ENCODE measurements around the gene SCN4B.

SCN4B gene

GRCh38 chr11:118172356-118172755 is 19.7 kb upstream of the SCN4B start:
- Histone ChIP-seq H3K27me3 (ENCODE audit: control insufficient read depth in 2 of 2, insufficient read depth in 2 of 2, low read length in 2 of 2) (peaks cover 13% of the 10 kb centered on the region in 2 donors), H3K36me3 (ENCODE audit: control insufficient read depth in 2 of 2, insufficient read depth in 2 of 2, low read length in 2 of 2) (no peaks in the 10 kb centered on the region), H3K9ac (ENCODE audit: low read depth in 1 of 2, low read length in 2 of 2) (no peak overlapping the region), H3K4me3 (ENCODE audit: low read length in 2 of 2) (no peak overlapping the region), H3K9me3 (ENCODE audit: control insufficient read depth in 2 of 2, low read length in 2 of 2) (no peaks in the 10 kb centered on the region), H3K4me1 (ENCODE audit: control insufficient read depth in 2 of 2, insufficient read depth in 2 of 2, low read length in 2 of 2) (peaks cover 2 to 11% of the 10 kb centered on the region in 2 donors), H3K27ac (ENCODE audit: low read depth in 2 of 2, low read length in 2 of 2) (no peak overlapping the region)

GRCh38 chr11:118171269-118172062 is 18.8 kb upstream of the SCN4B start:
- H3K4me1 ChIP-seq (ENCODE audit: control insufficient read depth in 2 of 2, insufficient read depth in 2 of 2, low read length in 2 of 2) = peaks cover 2 to 11% of the 10 kb centered on the region in 2 donors
- peaks cover 13% of the 10 kb centered on the region in 2 donors for H3K27me3 ChIP-seq (ENCODE audit: control insufficient read depth in 2 of 2, insufficient read depth in 2 of 2, low read length in 2 of 2)
- no peaks in the 10 kb centered on the region for H3K36me3 ChIP-seq (ENCODE audit: control insufficient read depth in 2 of 2, insufficient read depth in 2 of 2, low read length in 2 of 2)
- H3K27ac ChIP-seq (ENCODE audit: low read depth in 2 of 2, low read length in 2 of 2) = no peak overlapping the region
- H3K9me3 ChIP-seq (ENCODE audit: control insufficient read depth in 2 of 2, low read length in 2 of 2) = no peaks in the 10 kb centered on the region
- H3K4me3 ChIP-seq (ENCODE audit: low read length in 2 of 2) = no peak overlapping the region
- H3K9ac ChIP-seq (ENCODE audit: low read depth in 1 of 2, low read length in 2 of 2) = no peak overlapping the region

- H3K4me3 ChIP-seq (ENCODE audit: low read length in 2 of 2) = no peak overlapping the region
- H3K9me3 ChIP-seq (ENCODE audit: control insufficient read depth in 2 of 2, low read length in 2 of 2) = no peaks in the 10 kb centered on the region
- peaks cover 2 to 11% of the 10 kb centered on the region in 2 donors for H3K4me1 ChIP-seq (ENCODE audit: control insufficient read depth in 2 of 2, insufficient read depth in 2 of 2, low read length in 2 of 2)
- H3K27me3 ChIP-seq (ENCODE audit: control insufficient read depth in 2 of 2, insufficient read depth in 2 of 2, low read length in 2 of 2) = peaks cover 10 to 13% of the 10 kb centered on the region in 2 donors
- H3K27ac ChIP-seq (ENCODE audit: low read depth in 2 of 2, low read length in 2 of 2) = no peak overlapping the region
- no peak overlapping the region for H3K9ac ChIP-seq (ENCODE audit: low read depth in 1 of 2, low read length in 2 of 2)
- H3K36me3 ChIP-seq (ENCODE audit: control insufficient read depth in 2 of 2, insufficient read depth in 2 of 2, low read length in 2 of 2) = no peaks in the 10 kb centered on the region
Observed at GRCh38 chr11:118170882-118171268, 18.3 kb upstream of the SCN4B start.

- Histone ChIP-seq H3K9me3 (ENCODE audit: control insufficient read depth in 2 of 2, low read length in 2 of 2) (no peaks in the 10 kb centered on the region), H3K27me3 (ENCODE audit: control insufficient read depth in 2 of 2, insufficient read depth in 2 of 2, low read length in 2 of 2) (peaks cover 10 to 13% of the 10 kb centered on the region in 2 donors), H3K36me3 (ENCODE audit: control insufficient read depth in 2 of 2, insufficient read depth in 2 of 2, low read length in 2 of 2) (no peaks in the 10 kb centered on the region), H3K9ac (ENCODE audit: low read depth in 1 of 2, low read length in 2 of 2) (no peak overlapping the region), H3K4me1 (ENCODE audit: control insufficient read depth in 2 of 2, insufficient read depth in 2 of 2, low read length in 2 of 2) (peaks cover 2 to 11% of the 10 kb centered on the region in 2 donors), H3K27ac (ENCODE audit: low read depth in 2 of 2, low read length in 2 of 2) (no peak overlapping the region), H3K4me3 (ENCODE audit: low read length in 2 of 2) (no peak overlapping the region)
Observed at GRCh38 chr11:118170231-118170630, 17.6 kb upstream of the SCN4B start.

- H3K27me3 ChIP-seq (ENCODE audit: control insufficient read depth in 2 of 2, insufficient read depth in 2 of 2, low read length in 2 of 2) = peaks cover 10 to 13% of the 10 kb centered on the region in 2 donors
- no peaks in the 10 kb centered on the region for H3K9me3 ChIP-seq (ENCODE audit: control insufficient read depth in 2 of 2, low read length in 2 of 2)
- no peak overlapping the region for H3K27ac ChIP-seq (ENCODE audit: low read depth in 2 of 2, low read length in 2 of 2)
- H3K4me1 ChIP-seq (ENCODE audit: control insufficient read depth in 2 of 2, insufficient read depth in 2 of 2, low read length in 2 of 2) = peaks cover 2 to 9% of the 10 kb centered on the region in 2 donors
- no peaks in the 10 kb centered on the region for H3K36me3 ChIP-seq (ENCODE audit: control insufficient read depth in 2 of 2, insufficient read depth in 2 of 2, low read length in 2 of 2)
- H3K9ac ChIP-seq (ENCODE audit: low read depth in 1 of 2, low read length in 2 of 2) = no peak overlapping the region
- H3K4me3 ChIP-seq (ENCODE audit: low read length in 2 of 2) = no peak overlapping the region
Observed at GRCh38 chr11:118169300-118170140, 16.9 kb upstream of the SCN4B start.

GRCh38 chr11:118168751-118169150 is 16.1 kb upstream of the SCN4B start:
- Histone ChIP-seq H3K9ac (ENCODE audit: low read depth in 1 of 2, low read length in 2 of 2) (no peak overlapping the region), H3K36me3 (ENCODE audit: control insufficient read depth in 2 of 2, insufficient read depth in 2 of 2, low read length in 2 of 2) (no peaks in the 10 kb centered on the region), H3K27me3 (ENCODE audit: control insufficient read depth in 2 of 2, insufficient read depth in 2 of 2, low read length in 2 of 2) (peaks cover 10 to 13% of the 10 kb centered on the region in 2 donors), H3K4me1 (ENCODE audit: control insufficient read depth in 2 of 2, insufficient read depth in 2 of 2, low read length in 2 of 2) (peaks cover 2 to 9% of the 10 kb centered on the region in 2 donors), H3K27ac (ENCODE audit: low read depth in 2 of 2, low read length in 2 of 2) (no peak overlapping the region), H3K9me3 (ENCODE audit: control insufficient read depth in 2 of 2, low read length in 2 of 2) (no peaks in the 10 kb centered on the region), H3K4me3 (ENCODE audit: low read length in 2 of 2) (no peak overlapping the region)

GRCh38 chr11:118168316-118168715 is 15.7 kb upstream of the SCN4B start:
- no peaks in the 10 kb centered on the region for H3K36me3 ChIP-seq (ENCODE audit: control insufficient read depth in 2 of 2, insufficient read depth in 2 of 2, low read length in 2 of 2)
- no peak overlapping the region for H3K4me3 ChIP-seq (ENCODE audit: low read length in 2 of 2)
- H3K27ac ChIP-seq (ENCODE audit: low read depth in 2 of 2, low read length in 2 of 2) = no peak overlapping the region
- H3K9me3 ChIP-seq (ENCODE audit: control insufficient read depth in 2 of 2, low read length in 2 of 2) = no peaks in the 10 kb centered on the region
- peaks cover 2 to 9% of the 10 kb centered on the region in 2 donors for H3K4me1 ChIP-seq (ENCODE audit: control insufficient read depth in 2 of 2, insufficient read depth in 2 of 2, low read length in 2 of 2)
- H3K27me3 ChIP-seq (ENCODE audit: control insufficient read depth in 2 of 2, insufficient read depth in 2 of 2, low read length in 2 of 2) = peaks cover 10 to 13% of the 10 kb centered on the region in 2 donors
- no peak overlapping the region for H3K9ac ChIP-seq (ENCODE audit: low read depth in 1 of 2, low read length in 2 of 2)

GRCh38 chr11:118167906-118168305 is 15.3 kb upstream of the SCN4B start:
- H3K27me3 ChIP-seq (ENCODE audit: control insufficient read depth in 2 of 2, insufficient read depth in 2 of 2, low read length in 2 of 2) = peaks cover 10 to 13% of the 10 kb centered on the region in 2 donors
- no peak overlapping the region for H3K27ac ChIP-seq (ENCODE audit: low read depth in 2 of 2, low read length in 2 of 2)
- H3K9me3 ChIP-seq (ENCODE audit: control insufficient read depth in 2 of 2, low read length in 2 of 2) = no peaks in the 10 kb centered on the region
- no peak overlapping the region for H3K4me3 ChIP-seq (ENCODE audit: low read length in 2 of 2)
- H3K36me3 ChIP-seq (ENCODE audit: control insufficient read depth in 2 of 2, insufficient read depth in 2 of 2, low read length in 2 of 2) = no peaks in the 10 kb centered on the region
- no peak overlapping the region for H3K9ac ChIP-seq (ENCODE audit: low read depth in 1 of 2, low read length in 2 of 2)
- H3K4me1 ChIP-seq (ENCODE audit: control insufficient read depth in 2 of 2, insufficient read depth in 2 of 2, low read length in 2 of 2) = peaks cover 2 to 9% of the 10 kb centered on the region in 2 donors

GRCh38 chr11:118167253-118167652 is 14.6 kb upstream of the SCN4B start:
- Histone ChIP-seq H3K4me1 (ENCODE audit: control insufficient read depth in 2 of 2, insufficient read depth in 2 of 2, low read length in 2 of 2) (peaks cover 2 to 9% of the 10 kb centered on the region in 2 donors), H3K4me3 (ENCODE audit: low read length in 2 of 2) (no peak overlapping the region), H3K36me3 (ENCODE audit: control insufficient read depth in 2 of 2, insufficient read depth in 2 of 2, low read length in 2 of 2) (no peaks in the 10 kb centered on the region), H3K9ac (ENCODE audit: low read depth in 1 of 2, low read length in 2 of 2) (no peak overlapping the region), H3K27me3 (ENCODE audit: control insufficient read depth in 2 of 2, insufficient read depth in 2 of 2, low read length in 2 of 2) (peaks cover 13 to 19% of the 10 kb centered on the region in 2 donors), H3K9me3 (ENCODE audit: control insufficient read depth in 2 of 2, low read length in 2 of 2) (no peaks in the 10 kb centered on the region), H3K27ac (ENCODE audit: low read depth in 2 of 2, low read length in 2 of 2) (no peak overlapping the region)

- peaks cover 10 to 19% of the 10 kb centered on the region in 2 donors for H3K27me3 ChIP-seq (ENCODE audit: control insufficient read depth in 2 of 2, insufficient read depth in 2 of 2, low read length in 2 of 2)
- H3K4me1 ChIP-seq (ENCODE audit: control insufficient read depth in 2 of 2, insufficient read depth in 2 of 2, low read length in 2 of 2) = peaks cover 0 to 5% of the 10 kb centered on the region in 2 donors
- H3K36me3 ChIP-seq (ENCODE audit: control insufficient read depth in 2 of 2, insufficient read depth in 2 of 2, low read length in 2 of 2) = no peaks in the 10 kb centered on the region
Observed at GRCh38 chr11:118166641-118167040, 14.0 kb upstream of the SCN4B start.

More at GRCh38 chr11:118166641-118167040, 14.0 kb upstream of the SCN4B start:
- no peak overlapping the region for H3K4me3 ChIP-seq (ENCODE audit: low read length in 2 of 2)
- H3K27ac ChIP-seq (ENCODE audit: low read depth in 2 of 2, low read length in 2 of 2) = no peak overlapping the region
- no peaks in the 10 kb centered on the region for H3K9me3 ChIP-seq (ENCODE audit: control insufficient read depth in 2 of 2, low read length in 2 of 2)
- no peak overlapping the region for H3K9ac ChIP-seq (ENCODE audit: low read depth in 1 of 2, low read length in 2 of 2)
